ENCODE results near the gene TENM3. TPM values are rescaled to one million over a fixed set of nuclear protein-coding genes. Genes with fewer than 3 reads are reported as not detected.

The TENM3 gene
- total RNA-seq, 1 experiment from 2014 or later, result 71.0 TPM

DNA sequence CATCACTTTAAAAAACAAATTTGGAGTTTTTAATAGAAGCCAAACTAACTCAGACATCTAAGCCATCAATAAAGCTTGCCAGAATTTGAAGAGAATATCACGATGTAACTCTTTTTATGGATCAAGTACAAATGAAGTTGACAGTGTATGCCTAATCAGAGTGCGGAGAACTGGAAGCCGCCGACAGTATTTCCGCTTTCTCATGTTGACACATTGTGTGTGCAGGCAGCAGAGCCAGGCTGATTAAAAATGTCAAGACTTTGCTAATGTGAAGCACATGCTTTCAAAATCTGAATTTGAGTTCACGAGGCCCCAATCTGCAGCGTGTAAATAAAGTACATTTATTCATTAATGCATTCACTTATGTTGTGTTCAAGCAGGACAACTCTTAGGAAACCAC, 161.2 kb downstream of the TENM3 start (continued):
- no peak for TF ChIP-seq CDX4 (CRISPR knock-in tag; IDR thresholded peaks at IDR 0.05; ENCODE audit: borderline replicate concordance)
- TF ChIP-seq, protein P1, sequence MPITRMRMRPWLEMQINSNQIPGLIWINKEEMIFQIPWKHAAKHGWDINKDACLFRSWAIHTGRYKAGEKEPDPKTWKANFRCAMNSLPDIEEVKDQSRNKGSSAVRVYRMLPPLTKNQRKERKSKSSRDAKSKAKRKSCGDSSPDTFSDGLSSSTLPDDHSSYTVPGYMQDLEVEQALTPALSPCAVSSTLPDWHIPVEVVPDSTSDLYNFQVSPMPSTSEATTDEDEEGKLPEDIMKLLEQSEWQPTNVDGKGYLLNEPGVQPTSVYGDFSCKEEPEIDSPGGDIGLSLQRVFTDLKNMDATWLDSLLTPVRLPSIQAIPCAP (CRISPR knock-in tag; IDR thresholded peaks at IDR 0.05), result no peak
- TF ChIP-seq, protein P2, sequence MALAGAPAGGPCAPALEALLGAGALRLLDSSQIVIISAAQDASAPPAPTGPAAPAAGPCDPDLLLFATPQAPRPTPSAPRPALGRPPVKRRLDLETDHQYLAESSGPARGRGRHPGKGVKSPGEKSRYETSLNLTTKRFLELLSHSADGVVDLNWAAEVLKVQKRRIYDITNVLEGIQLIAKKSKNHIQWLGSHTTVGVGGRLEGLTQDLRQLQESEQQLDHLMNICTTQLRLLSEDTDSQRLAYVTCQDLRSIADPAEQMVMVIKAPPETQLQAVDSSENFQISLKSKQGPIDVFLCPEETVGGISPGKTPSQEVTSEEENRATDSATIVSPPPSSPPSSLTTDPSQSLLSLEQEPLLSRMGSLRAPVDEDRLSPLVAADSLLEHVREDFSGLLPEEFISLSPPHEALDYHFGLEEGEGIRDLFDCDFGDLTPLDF (CRISPR knock-in tag; IDR thresholded peaks at IDR 0.05), result no peak
- no peak for TF ChIP-seq FOXJ3 (CRISPR knock-in tag; IDR thresholded peaks at IDR 0.05; ENCODE audit: borderline replicate concordance)
- TF ChIP-seq, protein P3, sequence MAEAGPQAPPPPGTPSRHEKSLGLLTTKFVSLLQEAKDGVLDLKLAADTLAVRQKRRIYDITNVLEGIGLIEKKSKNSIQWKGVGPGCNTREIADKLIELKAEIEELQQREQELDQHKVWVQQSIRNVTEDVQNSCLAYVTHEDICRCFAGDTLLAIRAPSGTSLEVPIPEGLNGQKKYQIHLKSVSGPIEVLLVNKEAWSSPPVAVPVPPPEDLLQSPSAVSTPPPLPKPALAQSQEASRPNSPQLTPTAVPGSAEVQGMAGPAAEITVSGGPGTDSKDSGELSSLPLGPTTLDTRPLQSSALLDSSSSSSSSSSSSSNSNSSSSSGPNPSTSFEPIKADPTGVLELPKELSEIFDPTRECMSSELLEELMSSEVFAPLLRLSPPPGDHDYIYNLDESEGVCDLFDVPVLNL (CRISPR knock-in tag; IDR thresholded peaks at IDR 0.05; ENCODE audit: borderline replicate concordance, low read depth), result no peak
- no peak for TF ChIP-seq ZNF263 (CRISPR knock-in tag; IDR thresholded peaks at IDR 0.05; ENCODE audit: low read depth)
- TF ChIP-seq ARID4B (CRISPR knock-in tag; IDR thresholded peaks at IDR 0.05; ENCODE audit: borderline replicate concordance), result no peak

DNA sequence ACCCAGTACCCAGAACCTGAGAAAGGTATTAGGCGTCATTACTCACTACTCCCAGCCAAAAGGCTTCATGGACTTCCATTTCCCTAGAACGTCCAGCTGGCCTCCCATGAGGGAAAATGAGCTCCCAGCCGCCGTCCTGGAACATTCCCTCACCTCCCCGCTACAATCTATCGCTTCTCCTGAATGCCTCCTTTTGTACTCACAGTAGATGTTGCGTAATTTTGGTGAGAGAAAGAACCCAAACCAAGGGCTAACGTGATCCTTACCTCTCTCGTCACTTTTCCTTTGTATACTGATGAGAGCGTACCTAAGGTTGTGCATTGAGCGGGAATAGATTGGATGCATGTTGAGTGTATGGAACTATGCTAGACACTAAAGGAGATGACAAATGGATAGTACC, 161.9 kb downstream of the TENM3 start:
- Mint-ChIP-seq H3K9me3 (0 out of 2 replicates have a peak, but pooled peaks cover 3% of the 10 kb centered on the region), H3K4me1 (no peaks in the 10 kb centered on the region), H3K27ac (no peak overlapping the region), H3K27me3 (ENCODE audit: low read depth) (no peaks in the 10 kb centered on the region), H3K36me3 (no peaks in the 10 kb centered on the region), H3K4me3 (no peak overlapping the region)
- ATAC-seq (no peak), DNase-seq (ENCODE audit: low spot score) (no peak)
- POLR2A ChIA-PET, result no interaction called here
- CTCF ChIA-PET, result no interaction called here
- TF ChIP-seq SOX15 (CRISPR knock-in tag; IDR thresholded peaks at IDR 0.05) (no peak), ZNF138 (CRISPR knock-in tag; conservative IDR thresholded peaks at IDR 0.05) (no peak), ARID4B (CRISPR knock-in tag; IDR thresholded peaks at IDR 0.05; ENCODE audit: borderline replicate concordance) (no peak), SMAD4 (CRISPR knock-in tag; IDR thresholded peaks at IDR 0.05) (no peak), GABPB1 (CRISPR knock-in tag; IDR thresholded peaks at IDR 0.05) (no peak), FOXJ3 (CRISPR knock-in tag; IDR thresholded peaks at IDR 0.05; ENCODE audit: borderline replicate concordance) (no peak)
- TF ChIP-seq, protein P4, sequence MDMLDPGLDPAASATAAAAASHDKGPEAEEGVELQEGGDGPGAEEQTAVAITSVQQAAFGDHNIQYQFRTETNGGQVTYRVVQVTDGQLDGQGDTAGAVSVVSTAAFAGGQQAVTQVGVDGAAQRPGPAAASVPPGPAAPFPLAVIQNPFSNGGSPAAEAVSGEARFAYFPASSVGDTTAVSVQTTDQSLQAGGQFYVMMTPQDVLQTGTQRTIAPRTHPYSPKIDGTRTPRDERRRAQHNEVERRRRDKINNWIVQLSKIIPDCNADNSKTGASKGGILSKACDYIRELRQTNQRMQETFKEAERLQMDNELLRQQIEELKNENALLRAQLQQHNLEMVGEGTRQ (CRISPR knock-in tag; IDR thresholded peaks at IDR 0.05), result no peak
